Ovary (tissue), 10 donors: ENCODE results near the gene SLC39A5. TPM values are rescaled to one million over a fixed set of nuclear protein-coding genes. Genes with fewer than 3 reads are reported as not detected.

Experiments used
- DNase-seq, 5 donors: peaks; one replicate each; pipeline ENCODE4 v3.0.0-alpha.2; 2019 to 2020
- H3K27ac ChIP-seq, 2 donors: fragments of 200-600 bp; one replicate each; pipeline versions ENCODE4 v1.5.1 to v1.8.0; 2019 to 2022
- H3K27me3 ChIP-seq: fragments of 200-600 bp; one replicate; pipeline ENCODE4 v1.8.0; 2022
- H3K36me3 ChIP-seq: fragments of 200-600 bp; sonication (generic); one replicate; pipeline ENCODE4 v1.5.1; 2019
- H3K4me1 ChIP-seq: one replicate; pipeline ENCODE4 v1.8.1; 2013; ENCODE audit warnings: mild to moderate bottlenecking, moderate library complexity; ENCODE audit not compliant: insufficient read depth
- H3K4me3 ChIP-seq: fragments of 200-600 bp; sonication (generic); one replicate; pipeline ENCODE4 v1.5.1; 2017
- H3K9me3 ChIP-seq, 2 donors: fragments of 200-600 bp in 1 of 2; sonication (generic) in 1 of 2; one replicate each; pipeline versions ENCODE4 v1.5.1 to v1.8.1; 2013 to 2019; ENCODE audit warnings: mild to moderate bottlenecking in 1 of 2, moderate library complexity in 1 of 2
- EP300 ChIP-seq: sonication (generic); formaldehyde crosslinking; IDR thresholded peaks from one replicate; pipeline ENCODE4 v1.6.1; 2017; ENCODE audit warnings: antibody characterized with exemption
- POLR2A ChIP-seq: fragments of 450-650 bp; IDR thresholded peaks from one replicate; pipeline ENCODE4 v1.6.1; 2017; ENCODE audit warnings: antibody characterized with exemption, mild to moderate bottlenecking, moderate library complexity
- WGBS, 3 donors: extraction: QIAGEN DNeasy Blood & Tissue Kit in 1 of 3; methylation state at CpG; one replicate each; pipeline versions ENCODE4 v1.1.5 to v1.1.7; 2013 to 2017; 5-methylcytosine and 5-hydroxymethylcytosine counted together
- intact Hi-C, 4 donors: fragments of 100-400 bp; cut with DNase I; formaldehyde crosslinking; loops; one replicate each; pipeline versions ENCODE4 v1.11.0 to v1.15.1; 2022 to 2023
- long read RNA-seq, 3 donors: library from polyadenylated mRNA in 2 of 3; unstranded in 2 of 3; transcript quantifications; one replicate each; pipeline ENCODE4 v2.0.0 and lab custom pipeline, GENCODE V29; 2021 to 2026
- polyA plus RNA-seq, 2 donors: library from polyadenylated mRNA; stranded (reverse); fragments of 200-250 nt in 1 of 2; fragments of 350-450 nt in 1 of 2; fragmentation: Illumina TruSeq in 1 of 2; extraction: RNeasy Lipid Tissue Mini Kit (QIAGEN cat#74804) in 1 of 2; gene quantifications; one replicate each; pipeline ENCODE4 v1.2.3, GENCODE V29; 2013 to 2014
- total RNA-seq, 7 donors: library from RNA; depleted of rRNA in 2 of 7; stranded (reverse); fragments of >200 nt in 2 of 7; fragmentation: NEBNext Ultra II Directional in 3 of 7; extraction: Animal tissue kit (Norgen Biotek cat#: 25700) in 3 of 7; gene quantifications; one replicate each; pipeline versions ENCODE4 v1.1.0 to v1.2.4, GENCODE V29; 2016 to 2023
- TF ChIP-seq, protein P1 (sequence below), 3 donors: fragments of 450-650 bp in 2 of 3; fragments of 200-600 bp in 1 of 3; IDR thresholded peaks; one replicate each; pipeline versions ENCODE4 v1.5.1 to v1.8.0; 2016 to 2022; ENCODE audit warnings: antibody characterized with exemption in 3 of 3, mild to moderate bottlenecking in 1 of 3
- donor health status: DM: no; HTN: no; CAD: no; lungs with moderate emphysema.
- donor health status: DM: no; HTN: no; CAD: no.
- donor health status: Bipolar disorder and iron deficiency.
- donor health status: DM: yes; HTN: yes; CAD: no.
- donor health status: DM: no; HTN: no; CAD: no.
- donor health status: DM: yes; HTN: yes; CAD: no.

SLC39A5 gene, protein sequence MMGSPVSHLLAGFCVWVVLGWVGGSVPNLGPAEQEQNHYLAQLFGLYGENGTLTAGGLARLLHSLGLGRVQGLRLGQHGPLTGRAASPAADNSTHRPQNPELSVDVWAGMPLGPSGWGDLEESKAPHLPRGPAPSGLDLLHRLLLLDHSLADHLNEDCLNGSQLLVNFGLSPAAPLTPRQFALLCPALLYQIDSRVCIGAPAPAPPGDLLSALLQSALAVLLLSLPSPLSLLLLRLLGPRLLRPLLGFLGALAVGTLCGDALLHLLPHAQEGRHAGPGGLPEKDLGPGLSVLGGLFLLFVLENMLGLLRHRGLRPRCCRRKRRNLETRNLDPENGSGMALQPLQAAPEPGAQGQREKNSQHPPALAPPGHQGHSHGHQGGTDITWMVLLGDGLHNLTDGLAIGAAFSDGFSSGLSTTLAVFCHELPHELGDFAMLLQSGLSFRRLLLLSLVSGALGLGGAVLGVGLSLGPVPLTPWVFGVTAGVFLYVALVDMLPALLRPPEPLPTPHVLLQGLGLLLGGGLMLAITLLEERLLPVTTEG
- total RNA-seq (under 1 TPM; 0.25 to 0.85 (median 0.69) TPM), polyA plus RNA-seq (under 1 TPM in 1 of 2 donors, not detected in 1; 0.28 TPM)
- long read RNA-seq, donor 1, partial matches to known transcripts, result 1 of 4 reads
- long read RNA-seq, donor 1, other reads (novel, unspliced or antisense), result 3 of 4 reads
- long read RNA-seq, donor 2, partial matches to known transcripts, result 0 of 7 reads
- long read RNA-seq, donor 2, other reads (novel, unspliced or antisense), result 7 of 7 reads
- long read RNA-seq, donor 3, partial matches to known transcripts, result 2 of 4 reads
- long read RNA-seq, donor 3, other reads (novel, unspliced or antisense), result 2 of 4 reads

DNA sequence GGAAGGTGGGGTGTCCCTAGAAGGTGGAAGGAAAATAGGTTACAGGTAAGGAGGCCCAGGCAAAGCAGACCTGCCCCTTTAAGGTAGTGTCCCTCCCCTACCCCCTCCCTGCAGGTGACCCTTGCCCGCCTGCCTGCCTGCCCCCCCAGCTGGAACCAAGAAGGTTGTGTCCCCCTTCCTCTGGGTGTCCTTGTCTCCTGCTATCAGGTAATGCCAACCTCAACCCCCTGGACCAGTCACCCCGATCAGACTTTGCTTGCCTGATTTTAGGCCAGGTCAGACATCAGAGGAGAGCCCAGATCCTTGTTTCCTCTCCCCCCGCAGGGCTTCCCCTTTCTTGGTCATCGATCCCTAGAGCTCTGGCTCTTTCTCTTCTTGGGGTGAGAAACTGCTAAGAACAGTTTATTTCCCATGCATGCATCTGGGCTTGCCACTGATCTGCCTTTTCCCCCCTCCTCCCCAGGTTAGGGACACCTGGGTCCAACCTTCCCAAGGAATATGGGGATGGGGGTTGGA lies at the start of gene SLC39A5:
Gene SLC39A5, plus strand, starts transcription at position 136 of the 516 bp plus-strand sequence. CDS start 1,224 bp downstream, outside the sequence.
- TF ChIP-seq, protein P1, sequence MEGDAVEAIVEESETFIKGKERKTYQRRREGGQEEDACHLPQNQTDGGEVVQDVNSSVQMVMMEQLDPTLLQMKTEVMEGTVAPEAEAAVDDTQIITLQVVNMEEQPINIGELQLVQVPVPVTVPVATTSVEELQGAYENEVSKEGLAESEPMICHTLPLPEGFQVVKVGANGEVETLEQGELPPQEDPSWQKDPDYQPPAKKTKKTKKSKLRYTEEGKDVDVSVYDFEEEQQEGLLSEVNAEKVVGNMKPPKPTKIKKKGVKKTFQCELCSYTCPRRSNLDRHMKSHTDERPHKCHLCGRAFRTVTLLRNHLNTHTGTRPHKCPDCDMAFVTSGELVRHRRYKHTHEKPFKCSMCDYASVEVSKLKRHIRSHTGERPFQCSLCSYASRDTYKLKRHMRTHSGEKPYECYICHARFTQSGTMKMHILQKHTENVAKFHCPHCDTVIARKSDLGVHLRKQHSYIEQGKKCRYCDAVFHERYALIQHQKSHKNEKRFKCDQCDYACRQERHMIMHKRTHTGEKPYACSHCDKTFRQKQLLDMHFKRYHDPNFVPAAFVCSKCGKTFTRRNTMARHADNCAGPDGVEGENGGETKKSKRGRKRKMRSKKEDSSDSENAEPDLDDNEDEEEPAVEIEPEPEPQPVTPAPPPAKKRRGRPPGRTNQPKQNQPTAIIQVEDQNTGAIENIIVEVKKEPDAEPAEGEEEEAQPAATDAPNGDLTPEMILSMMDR (IDR thresholded peaks at IDR 0.05), result no peak
- TF ChIP-seq POLR2A (no peak), EP300 (no peak)
- Histone ChIP-seq H3K36me3 (no peaks in the 10 kb centered on the region), H3K4me1 (no peaks in the 10 kb centered on the region), H3K9me3 (no peaks in the 10 kb centered on the region), H3K27me3 (no peaks in the 10 kb centered on the region), H3K27ac (no peak within 1 kb of the TSS), H3K4me3 (no peak within 1 kb of the TSS)
- intact Hi-C loops, result loop anchor here in 3 of 4 donors (5.0 to 10.0 kb wide), 2 partner anchors 38 to 105 kb away; partner anchors contain the start of gene ESYT1 (in 2 of the 3)
- no peak for DNase-seq
- WGBS, 3 donors, result 63 to 78% (median 71%) methylated on average over 4 of the region's 4 CpGs

DNA sequence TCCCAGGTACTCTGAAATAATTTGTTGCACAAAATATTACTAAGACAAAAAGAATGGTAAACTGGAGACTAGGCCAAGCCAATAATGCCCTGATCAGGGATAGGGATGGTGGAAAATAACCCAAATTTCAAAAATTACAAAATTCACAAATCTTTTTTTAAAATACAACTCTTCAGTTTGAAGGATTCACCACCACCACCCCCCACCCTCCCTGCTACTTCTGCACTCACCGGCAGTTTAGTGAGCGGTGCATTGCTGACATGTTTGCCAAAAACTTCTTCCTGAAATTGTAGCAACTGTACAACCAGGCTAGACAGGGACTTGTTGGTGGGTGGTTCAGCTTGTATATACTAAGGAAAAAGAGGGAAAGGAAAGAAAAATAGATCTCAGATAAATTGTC lies 42.9 kb upstream of the SLC39A5 start:
- intact Hi-C loops, result no loop called here
- Histone ChIP-seq H3K36me3 (no peaks in the 10 kb centered on the region), H3K9me3 (no peaks in the 10 kb centered on the region), H3K4me3 (no peak overlapping the region), H3K4me1 (peaks cover 3% of the 10 kb centered on the region), H3K27me3 (no peaks in the 10 kb centered on the region), H3K27ac (no peak overlapping the region)
- no peak for DNase-seq
- TF ChIP-seq, protein P1 (IDR thresholded peaks at IDR 0.05), result no peak
- TF ChIP-seq EP300, result no peak
- no peak for TF ChIP-seq POLR2A
- 39 to 55% (median 50%) methylated on average over 2 of the region's 2 CpGs for WGBS, 3 donors

DNA sequence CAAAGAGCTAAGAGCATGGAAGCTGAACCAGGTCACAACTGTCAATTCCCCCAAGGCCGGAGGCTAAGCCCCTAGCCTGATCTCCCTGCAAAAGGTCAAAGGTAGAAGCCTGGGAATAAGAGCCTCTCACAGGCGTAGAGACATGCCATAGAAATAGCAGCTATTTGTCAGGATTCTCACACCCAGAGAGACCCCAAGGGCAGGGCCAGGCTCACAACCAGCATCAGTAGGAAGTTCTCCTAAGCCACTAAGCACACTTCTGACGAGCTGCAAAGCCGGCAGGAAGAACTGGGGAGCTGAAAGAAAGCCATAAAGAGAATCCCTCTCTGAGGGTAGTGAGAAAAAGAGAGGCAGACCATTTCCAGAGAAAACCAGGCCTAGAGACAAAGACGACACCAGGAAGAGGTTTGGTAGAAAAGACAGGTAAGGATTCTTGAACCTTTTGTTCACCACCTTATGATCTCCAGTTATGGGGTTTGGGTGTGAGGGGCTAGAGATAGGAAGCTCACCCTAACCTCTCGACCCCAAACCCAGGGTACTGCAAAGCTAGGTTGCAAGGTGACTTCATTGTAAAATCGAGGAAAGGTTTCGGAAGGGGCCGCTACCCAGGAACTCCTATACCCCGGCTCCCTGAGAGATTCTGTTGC lies 41.6 kb upstream of the SLC39A5 start:
- intact Hi-C loops, result loop anchor here in 3 of 4 donors (2.0 kb wide), 2 partner anchors 59 to 67 kb away; partner anchors contain the start of gene ESYT1 (in 1 of the 3)
- WGBS, 3 donors, result 12 to 17% (median 14%) methylated on average over 10 of the region's 10 CpGs
- H3K9me3 ChIP-seq, result no peaks in the 10 kb centered on the region

More for the DNA sequence above, 41.6 kb upstream of the SLC39A5 start:
- H3K4me3 ChIP-seq, result peak overlapping the region; percentile 93
- H3K36me3 ChIP-seq, result no peaks in the 10 kb centered on the region
- peaks cover 3% of the 10 kb centered on the region for H3K4me1 ChIP-seq
- H3K27ac ChIP-seq, result peak overlapping the region; percentile 83 to 93
- no peak for DNase-seq
- H3K27me3 ChIP-seq, result no peaks in the 10 kb centered on the region
- TF ChIP-seq, protein P1 (IDR thresholded peaks at IDR 0.05), result no peak
- TF ChIP-seq EP300 (no peak), POLR2A (no peak)
